22Rv1 (cell line): ENCODE measurements around the gene SNX11.

Experiments used
- H3K27ac ChIP-seq: fragments of 450-650 bp; 2 replicates; pipeline ENCODE4 v1.5.1; 2017
- CTCF ChIP-seq: fragments of 450-650 bp; IDR thresholded peaks from 2 replicates; pipeline ENCODE4 v1.5.1; 2017; ENCODE audit warnings: mild to moderate bottlenecking
- ZFX ChIP-seq: fragments of 450-650 bp; IDR thresholded peaks from 2 replicates; pipeline ENCODE4 v1.6.1; 2017; ENCODE audit warnings: antibody characterized with exemption, borderline replicate concordance

SNX11 gene

DNA sequence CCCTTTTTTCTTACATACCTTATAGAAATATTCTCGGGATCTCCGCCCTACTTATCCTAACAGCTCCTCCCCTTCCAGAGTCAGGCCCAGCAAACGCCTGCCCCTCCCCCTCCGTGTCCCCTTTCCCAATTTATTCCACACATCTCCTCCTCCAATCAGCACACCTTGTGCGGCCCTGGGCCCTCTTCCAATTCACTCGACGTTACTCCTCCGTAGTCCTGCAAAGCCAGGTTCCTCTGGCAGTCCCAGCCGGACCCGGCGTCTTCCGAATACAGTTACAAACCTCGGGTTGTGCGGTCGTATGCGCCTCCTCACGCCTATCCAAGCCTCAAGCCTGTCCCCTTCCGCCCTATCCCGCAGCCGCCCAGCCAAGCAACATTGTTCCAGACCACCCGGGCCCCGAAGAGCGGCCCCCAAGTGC lies 7.0 kb upstream of the SNX11 start:
- TF ChIP-seq ZFX (no peak), CTCF (no peak)

GRCh38 chr17:48101012-48101720 lies 6.4 kb upstream of the SNX11 start, which contains the start of gene CBX1:
Gene CBX1, minus strand, starts transcription at chr17:48101478. Its CDS starts 24,474 bp downstream, at chr17:48077004.
- peak within 1 kb of the TSS; percentile 96 for H3K27ac ChIP-seq
- TF ChIP-seq ZFX (no peak), CTCF (no peak)

More for the DNA sequence above, 7.0 kb upstream of the SNX11 start:
- H3K27ac ChIP-seq, result peak overlapping the region; percentile 96

DNA sequence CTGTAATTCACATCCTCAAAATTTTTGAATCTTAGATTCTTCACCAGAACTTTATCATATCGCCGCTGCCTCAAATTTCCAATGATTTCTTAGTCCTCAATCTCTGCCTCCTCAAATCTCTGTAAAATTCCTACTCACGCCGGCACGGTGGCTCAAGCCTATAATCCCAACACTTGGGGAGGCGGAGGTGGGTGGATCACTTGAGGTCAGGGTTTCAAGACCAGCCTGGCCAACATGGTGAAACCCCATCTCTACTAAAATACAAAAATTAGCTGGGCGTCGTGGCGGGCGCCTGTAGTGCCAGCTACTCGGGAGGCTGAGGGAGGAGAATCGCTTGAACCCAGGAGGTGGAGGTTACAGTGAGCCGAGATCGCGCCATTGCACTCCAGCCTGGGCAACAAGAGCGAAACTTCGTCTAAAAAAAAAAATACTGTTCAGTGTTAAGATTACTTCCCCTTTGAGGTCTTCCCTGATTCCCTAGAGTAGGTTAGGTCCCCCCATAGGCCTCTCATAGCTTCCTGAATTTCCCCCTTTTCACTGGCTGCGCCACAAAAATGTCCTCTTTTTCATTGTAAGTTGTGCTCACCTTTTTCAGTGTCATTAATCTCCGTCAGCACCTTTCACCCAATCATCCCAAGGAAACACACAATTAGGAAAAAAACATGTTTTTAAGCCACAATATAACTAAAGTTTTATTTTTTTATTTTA lies 5.4 kb upstream of the SNX11 start:
- H3K27ac ChIP-seq, result peak overlapping the region; percentile 96
- TF ChIP-seq CTCF (no peak), ZFX (no peak)

DNA sequence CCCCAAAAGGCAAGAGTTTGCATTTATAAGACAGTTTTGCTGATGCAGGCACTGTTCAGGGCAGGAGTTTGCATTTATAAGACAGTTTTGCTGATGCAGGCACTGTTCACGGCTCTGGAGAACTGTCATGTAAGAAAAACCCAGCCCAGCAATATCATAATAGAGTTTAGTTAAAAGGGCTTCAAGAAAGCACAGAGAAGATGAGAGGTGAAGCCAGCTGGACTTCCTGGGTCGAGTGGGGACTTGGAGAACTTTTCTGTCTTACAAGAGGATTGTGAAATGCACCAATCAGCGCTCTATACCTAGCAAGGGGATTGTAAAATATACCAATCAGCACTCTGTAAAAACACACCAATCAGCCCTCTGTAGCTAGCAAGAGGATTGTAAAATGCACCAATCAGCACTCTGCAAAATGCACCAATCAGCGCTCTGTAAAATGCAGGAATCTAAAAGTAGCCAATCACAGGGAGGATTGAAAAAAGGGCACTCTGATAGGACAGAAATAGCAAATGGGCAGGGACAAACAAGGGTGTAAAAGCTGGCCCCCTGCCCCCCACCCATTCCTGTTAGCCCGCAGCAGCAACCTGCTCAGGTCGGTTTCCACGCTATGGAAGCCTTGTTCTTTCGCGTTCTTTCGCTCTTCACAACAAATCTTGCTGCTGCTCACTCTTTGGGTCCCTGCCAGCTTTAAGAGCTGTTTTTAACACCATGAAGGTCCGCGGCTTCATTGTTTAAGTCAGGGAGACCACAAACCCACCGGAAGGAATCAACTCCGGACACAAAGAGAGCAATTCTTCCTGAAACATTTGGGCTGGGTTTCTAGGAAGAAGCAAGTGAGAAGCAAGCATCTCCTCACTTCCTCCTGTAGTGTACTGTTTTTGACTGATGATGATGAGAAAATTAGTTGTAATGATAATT lies 4.5 kb upstream of the SNX11 start:
- no peak for TF ChIP-seq ZFX
- TF ChIP-seq CTCF, result no peak
- H3K27ac ChIP-seq, result no peak overlapping the region

DNA sequence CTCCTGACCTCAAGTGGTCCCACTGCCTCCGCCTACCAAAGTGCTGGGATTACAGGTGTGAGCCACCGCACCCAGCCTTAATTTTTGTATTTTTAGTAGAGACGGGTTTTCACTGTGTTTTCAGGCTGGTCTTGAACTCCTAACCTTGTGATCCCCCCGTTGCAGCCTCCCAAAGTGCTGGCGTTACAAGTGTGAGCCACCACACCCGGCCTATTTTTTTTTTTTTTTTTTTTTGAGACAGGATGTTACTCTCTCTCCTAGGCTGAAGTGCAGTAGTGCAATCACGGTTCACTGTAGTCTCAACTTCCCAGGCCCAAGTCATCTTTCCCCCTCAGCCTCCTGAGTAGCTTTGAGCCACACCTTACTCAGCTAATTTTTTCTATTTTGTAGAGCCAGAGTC lies 3.1 kb upstream of the SNX11 start:
- H3K27ac ChIP-seq, result no peak overlapping the region
- no peak for TF ChIP-seq ZFX
- no peak for TF ChIP-seq CTCF

- TF ChIP-seq CTCF (no peak), ZFX (no peak)
- H3K27ac ChIP-seq, result peak overlapping the region; percentile 86
Observed at GRCh38 chr17:48106802-48107136, 797 bp upstream of the SNX11 start.
